ENCODE measurements around the gene CARS2. TPM values are rescaled to one million over a fixed set of nuclear protein-coding genes. Genes with fewer than 3 reads are reported as not detected.

The CARS2 gene
- total RNA-seq, 1 donor from 2014 or later = 55.3 TPM

- ATAC-seq (ENCODE audit: poor library complexity) (no peak), DNase-seq (no peak)
- intact Hi-C loops (cut with DNase I) = no loop called here
Measured at GRCh38 chr13:110630566-110631119, 75.3 kb downstream of the CARS2 start.

GRCh38 chr13:110629735-110630134, 76.2 kb downstream of the CARS2 start:
- ATAC-seq (ENCODE audit: poor library complexity) (no peak), DNase-seq (no peak)
- intact Hi-C loops (cut with DNase I) = no loop called here

DNA sequence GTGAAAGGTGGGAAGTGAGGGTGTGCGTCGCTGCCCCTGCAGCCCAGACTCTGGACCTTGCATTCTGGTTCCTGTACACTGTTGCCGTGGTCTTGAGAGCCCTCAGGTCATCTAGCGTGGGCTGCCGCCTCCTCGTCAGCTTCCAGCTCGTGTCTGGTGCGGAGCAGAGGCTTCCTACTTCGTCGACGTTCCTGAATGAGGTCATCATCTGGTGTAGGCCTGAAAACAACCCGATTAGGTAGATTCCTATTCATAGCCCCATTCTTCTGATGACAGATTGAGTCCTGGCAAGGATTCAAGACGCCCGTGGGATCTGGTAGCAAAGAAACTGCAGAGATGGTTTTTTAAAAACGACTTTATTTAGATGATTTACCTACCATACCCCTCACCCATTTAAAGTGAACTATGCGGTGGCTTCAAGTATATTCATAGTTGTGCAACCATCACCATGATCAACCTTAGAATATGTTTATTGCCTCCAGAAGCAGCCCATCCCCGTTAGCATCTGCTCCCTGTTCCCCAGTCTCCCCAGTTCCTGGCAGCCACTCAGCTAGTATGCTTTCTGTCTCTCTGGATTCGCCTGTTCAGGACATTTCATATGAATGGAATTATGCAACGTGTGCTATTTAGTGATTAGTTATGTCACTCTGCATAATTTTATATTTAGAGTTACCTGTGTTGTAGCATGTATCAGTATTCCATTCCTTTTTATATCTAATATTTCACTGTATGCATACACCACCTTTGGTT, 76.8 kb downstream of the CARS2 start:
- intact Hi-C loops (cut with DNase I) = no loop called here
- ATAC-seq (ENCODE audit: poor library complexity) (no peak), DNase-seq (no peak)

DNA sequence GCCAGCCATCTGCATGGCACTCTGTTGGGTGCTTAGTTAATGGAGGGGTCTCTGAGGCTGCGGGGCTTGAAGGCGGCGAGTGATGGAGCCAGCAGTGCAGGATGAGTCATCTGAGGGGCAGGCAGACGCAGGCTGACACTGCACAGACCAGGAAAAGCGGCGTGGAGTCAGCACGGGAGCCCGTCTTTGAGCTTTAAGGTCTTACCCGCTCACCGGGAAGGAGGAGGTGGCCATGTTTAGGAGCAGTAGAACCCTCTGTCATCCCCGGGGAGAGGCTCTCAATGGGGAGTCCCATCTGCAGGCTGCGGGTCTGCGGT, 77.5 kb downstream of the CARS2 start:
- DNase-seq (peak; percentile 41), ATAC-seq (ENCODE audit: poor library complexity) (peak; percentile 65)
- intact Hi-C loops (cut with DNase I) = no loop called here

- ATAC-seq (ENCODE audit: poor library complexity) (peak; percentile 45), DNase-seq (peak; percentile 41)
- intact Hi-C loops (cut with DNase I) = no loop called here
Measured at GRCh38 chr13:110627761-110628476, 78.0 kb downstream of the CARS2 start.

DNA sequence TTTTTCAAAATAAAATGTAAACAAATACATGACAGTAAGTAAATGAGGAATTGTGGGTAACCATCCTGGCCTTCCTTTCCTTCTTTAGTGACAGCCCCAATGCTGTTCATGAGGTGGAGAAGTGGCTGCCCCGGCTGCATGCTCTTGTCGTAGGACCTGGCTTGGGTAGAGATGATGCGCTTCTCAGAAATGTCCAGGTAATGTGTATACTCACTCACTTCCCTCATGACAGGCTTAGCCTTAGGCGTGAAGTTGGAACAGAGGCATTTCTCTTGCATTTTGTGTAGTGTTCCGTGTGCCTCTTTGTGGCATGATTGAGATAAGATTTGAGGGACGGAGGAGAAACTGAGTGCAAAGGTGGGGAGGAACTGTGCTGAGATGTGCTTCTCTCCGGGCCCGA, 78.6 kb downstream of the CARS2 start:
- DNase-seq (no peak), ATAC-seq (ENCODE audit: poor library complexity) (no peak)
- intact Hi-C loops (cut with DNase I) = no loop called here

DNA sequence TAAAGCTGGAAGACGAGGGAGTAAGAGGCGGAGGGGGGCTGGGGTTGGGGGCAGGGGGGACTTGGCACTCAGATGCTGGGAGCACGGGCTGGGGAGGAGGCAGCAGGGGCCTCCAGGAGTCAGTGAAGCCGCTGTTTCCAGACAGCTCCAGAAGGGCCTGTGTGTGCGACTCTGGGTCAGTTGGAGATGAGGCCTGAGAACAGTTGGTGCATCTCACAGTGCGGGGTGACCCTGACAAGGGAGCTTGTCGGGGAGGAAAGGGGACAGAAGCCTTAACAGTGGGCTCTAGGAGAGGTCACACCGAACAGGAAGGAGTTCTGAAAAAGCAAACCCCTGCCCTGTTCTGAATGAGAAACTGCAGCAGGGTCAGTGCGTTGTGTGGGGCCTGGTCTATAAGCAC, 79.4 kb downstream of the CARS2 start:
- intact Hi-C loops (cut with DNase I) = no loop called here
- DNase-seq (no peak), ATAC-seq (ENCODE audit: poor library complexity) (no peak)

- no peak for DNase-seq
- intact Hi-C loops (cut with DNase I) = no loop called here
- ATAC-seq (ENCODE audit: poor library complexity) = peak; percentile 5
Measured at GRCh38 chr13:110625771-110626321, 80.1 kb downstream of the CARS2 start.

DNA sequence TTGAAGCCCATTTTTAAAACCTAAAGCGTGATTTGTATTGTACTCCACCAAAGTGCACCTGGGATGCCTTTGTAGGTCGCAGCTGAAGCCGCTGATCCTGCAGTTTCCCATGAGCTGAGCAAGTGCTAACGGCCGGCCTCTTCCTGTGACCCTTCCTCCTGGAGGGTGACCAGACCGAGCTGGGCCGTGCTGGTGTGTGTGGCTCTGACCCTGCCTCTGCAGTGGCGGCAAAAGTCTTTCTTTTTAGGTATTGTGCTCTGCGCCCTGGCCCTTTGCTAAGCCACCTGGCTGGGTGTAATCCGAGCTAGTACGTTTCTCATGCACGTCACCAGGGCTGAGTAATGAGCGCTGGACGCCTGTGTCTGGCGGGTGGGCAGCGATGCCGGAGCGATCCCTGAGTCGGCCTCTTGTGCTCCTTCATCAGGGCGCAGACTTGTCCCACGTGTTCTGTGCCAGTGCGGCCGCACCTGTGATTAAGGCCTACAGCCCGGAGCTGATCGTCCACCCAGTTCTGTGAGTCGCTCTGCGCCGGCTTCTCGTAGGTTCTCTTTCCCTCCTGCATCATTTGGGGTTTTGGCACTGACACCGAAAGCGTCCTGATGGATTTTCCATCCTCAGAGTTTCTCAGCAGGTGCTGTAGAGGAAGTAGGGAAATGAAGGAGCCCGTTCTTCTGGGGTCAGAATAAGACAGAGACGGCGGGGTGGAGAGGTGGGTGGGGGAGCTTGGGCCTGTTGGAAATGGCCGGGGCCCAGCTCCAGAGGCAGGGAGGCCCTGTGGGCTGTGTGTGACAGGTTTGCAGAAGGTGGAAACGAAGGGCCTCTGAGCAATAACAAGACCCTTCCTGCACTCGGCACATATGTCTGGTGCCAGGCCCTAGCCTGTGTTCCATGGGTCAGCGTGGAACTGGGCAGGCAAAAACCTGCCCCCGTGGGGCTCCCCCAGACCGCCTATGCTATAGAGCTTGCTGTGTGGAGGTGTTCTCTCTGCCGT, 80.9 kb downstream of the CARS2 start:
- ATAC-seq (ENCODE audit: poor library complexity) (no peak), DNase-seq (peak; percentile 33)
- intact Hi-C loops (cut with DNase I) = no loop called here

- intact Hi-C loops (cut with DNase I) = no loop called here
- ATAC-seq (ENCODE audit: poor library complexity) (no peak), DNase-seq (no peak)
Measured at GRCh38 chr13:110620596-110620995, 85.3 kb downstream of the CARS2 start.

- ATAC-seq (ENCODE audit: poor library complexity) (no peak), DNase-seq (no peak)
- intact Hi-C loops (cut with DNase I) = no loop called here
Measured at GRCh38 chr13:110618780-110619179, 87.1 kb downstream of the CARS2 start.

GRCh38 chr13:110618167-110618566, 87.7 kb downstream of the CARS2 start:
- intact Hi-C loops (cut with DNase I) = no loop called here
- ATAC-seq (ENCODE audit: poor library complexity) (no peak), DNase-seq (no peak)

DNA sequence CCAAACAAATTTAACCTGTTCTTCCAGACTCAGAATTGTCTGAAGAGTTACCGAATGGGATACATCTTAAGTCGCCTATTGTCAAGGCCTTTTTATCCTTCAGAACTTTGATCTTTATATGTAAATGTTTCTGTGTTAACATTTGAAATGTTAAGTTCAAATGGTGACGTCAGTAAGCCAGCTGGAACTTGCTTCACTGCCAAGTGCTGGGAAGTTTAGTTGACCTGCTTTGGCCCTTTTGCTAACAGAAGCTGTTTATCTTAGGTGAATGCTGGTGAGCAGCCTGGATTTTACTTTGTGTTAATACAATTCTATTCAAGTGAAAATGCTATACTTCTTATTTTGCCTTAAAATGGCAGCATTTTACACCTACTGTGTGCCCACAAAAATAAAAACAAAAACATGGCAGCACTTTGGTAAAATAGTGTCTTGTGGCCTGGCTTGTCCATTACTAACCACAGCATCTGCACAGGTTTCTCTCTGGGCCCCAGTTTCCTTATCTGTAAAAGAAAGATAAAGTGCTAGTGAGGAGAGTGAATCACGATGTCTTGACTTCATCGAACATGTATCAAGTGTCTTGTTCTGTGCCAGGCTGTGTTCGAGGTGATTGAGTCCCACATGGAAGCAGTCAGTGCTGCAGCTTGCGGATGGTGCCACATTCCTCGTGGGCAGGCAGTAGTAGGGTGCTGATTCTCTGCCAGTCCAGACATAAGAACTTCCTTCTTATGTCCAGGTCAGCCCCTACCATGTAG, 88.4 kb downstream of the CARS2 start:
- no peak for ATAC-seq (ENCODE audit: poor library complexity)
- intact Hi-C loops (cut with DNase I) = no loop called here
- DNase-seq = no peak

- intact Hi-C loops (cut with DNase I) = no loop called here
- no peak for ATAC-seq (ENCODE audit: poor library complexity)
- DNase-seq = no peak
Measured at GRCh38 chr13:110616103-110617101, 89.5 kb downstream of the CARS2 start.

DNA sequence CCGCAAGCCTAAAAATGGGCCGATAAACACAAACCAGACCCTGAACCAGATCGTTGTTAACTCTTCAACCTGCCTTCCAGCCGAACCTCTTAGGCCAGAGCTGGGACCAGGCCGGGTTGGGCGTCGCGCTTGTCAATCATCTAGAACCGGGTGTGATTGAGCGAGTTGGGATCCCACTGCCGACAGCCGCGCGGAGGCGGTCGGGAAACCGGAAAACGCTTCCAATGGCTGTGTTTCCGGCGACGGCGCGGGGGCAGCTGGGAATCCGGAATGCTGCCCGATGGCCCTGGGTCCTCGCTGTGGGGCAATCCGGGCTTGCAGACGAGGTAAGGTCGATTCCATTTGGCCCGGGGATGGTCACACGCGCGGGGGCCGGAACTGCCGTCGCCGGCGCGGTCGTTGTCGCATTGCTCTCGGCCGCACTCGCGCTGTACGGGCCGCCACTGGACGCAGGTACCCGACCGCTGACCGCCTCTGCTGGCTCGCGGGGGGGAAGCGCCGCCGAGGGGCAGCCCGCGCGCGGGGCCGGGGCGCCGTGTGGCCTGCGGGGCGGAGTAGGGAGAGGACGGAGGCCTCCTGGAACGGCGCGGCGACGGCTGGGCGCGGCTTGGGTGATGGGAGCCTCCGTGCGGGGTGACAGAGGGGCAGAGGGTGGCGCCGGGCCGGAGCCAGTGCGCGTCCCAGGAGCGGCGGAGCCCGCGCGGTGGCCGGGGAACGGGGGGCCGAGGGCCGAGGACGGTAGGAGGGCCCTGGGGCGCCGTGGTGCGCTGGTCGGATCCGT, 90.4 kb downstream of the CARS2 start, which contains the start of gene NAXD:
Gene NAXD, plus strand, starts transcription at position 224 of the 781 bp plus-strand sequence. Its CDS starts 57 bp downstream, at position 281.
- peak; percentile 97 for ATAC-seq (ENCODE audit: poor library complexity)
- intact Hi-C loops (cut with DNase I) = no loop called here

GRCh38 chr13:110615005-110615321, 91.0 kb downstream of the CARS2 start:
- no peak for DNase-seq
- intact Hi-C loops (cut with DNase I) = no loop called here
- peak; percentile 2 for ATAC-seq (ENCODE audit: poor library complexity)

More for the DNA sequence above, 90.4 kb downstream of the CARS2 start, which contains the start of gene NAXD:
- peak; percentile 97 for DNase-seq

All from Right ventricle myocardium superior (tissue), 1 donor.